Panc1 (cell line): Measurements from ENCODE around the gene SLC39A8.

Experiments
- CTCF ChIP-seq: fragments of 450-650 bp; IDR thresholded peaks from 2 replicates; pipeline ENCODE4 v1.5.1; 2017; ENCODE audit warnings: mild to moderate bottlenecking
- POLR2AphosphoS5 ChIP-seq: IDR thresholded peaks from 2 replicates; pipeline ENCODE4 v1.6.1; 2012; ENCODE audit warnings: mild to moderate bottlenecking, low read depth, low read length, moderate library complexity
- REST ChIP-seq, 2 experiments: IDR thresholded peaks; 2 replicates each; pipeline ENCODE4 v1.6.1; 2011 to 2012; ENCODE audit warnings: low read depth in 2 of 2, control low read depth in 1 of 2, low read length in 1 of 2, mild to moderate bottlenecking in 1 of 2, moderate library complexity in 1 of 2; ENCODE audit not compliant: insufficient read depth in 1 of 2
- SIN3A ChIP-seq: IDR thresholded peaks from 2 replicates; pipeline ENCODE4 v1.6.1; 2012; ENCODE audit warnings: low read depth, mild to moderate bottlenecking, low read length, moderate library complexity, borderline replicate concordance; ENCODE audit not compliant: insufficient read depth
- TCF7L2 ChIP-seq: IDR thresholded peaks from 2 replicates; pipeline ENCODE4 v1.6.1; 2011; ENCODE audit warnings: mild to moderate bottlenecking, low read depth, low read length, inconsistent platforms

GRCh38 chr4:102252171-102252570 is 93.1 kb downstream of the SLC39A8 start:
- TF ChIP-seq CTCF (no peak), POLR2AphosphoS5 (no peak), TCF7L2 (no peak), REST (IDR thresholded peaks at IDR 0.05; ENCODE audit: insufficient read depth in 1 of 2, low read depth in 2 of 2, low read length in 1 of 2) (no peak), SIN3A (no peak)
